HUES6 (cell line): ENCODE data around the gene GPX4.
"Not testable (repeated sequence)": the region's sequence is repeated elsewhere in the genome, so short reads cannot be mapped to it uniquely, and the experiment has no call there.

Source experiments
- H3K27ac ChIP-seq: 2 replicates; pipeline ENCODE4 v1.7.0; 2013; ENCODE audit warnings: low read depth, mild to moderate bottlenecking, low read length, inconsistent platforms
- H3K27me3 ChIP-seq: 2 replicates; pipeline ENCODE4 v1.6.1; 2013; ENCODE audit warnings: low read length; ENCODE audit not compliant: control insufficient read depth, insufficient read depth
- H3K36me3 ChIP-seq: 2 replicates; pipeline ENCODE4 v1.6.1; 2013; ENCODE audit warnings: low read length; ENCODE audit not compliant: control insufficient read depth, insufficient read depth
- H3K4me1 ChIP-seq: 2 replicates; pipeline ENCODE4 v1.6.1; 2013; ENCODE audit warnings: low read length; ENCODE audit not compliant: control insufficient read depth, insufficient read depth
- H3K4me3 ChIP-seq: 2 replicates; pipeline ENCODE4 v1.5.1; 2013; ENCODE audit warnings: low read depth, low read length
- H3K9ac ChIP-seq: one replicate; pipeline ENCODE4 v1.6.1; 2013; ENCODE audit warnings: mild to moderate bottlenecking, low read length
- H3K9me3 ChIP-seq: 2 replicates; pipeline ENCODE4 v1.6.1; 2013; ENCODE audit warnings: low read depth, low read length; ENCODE audit not compliant: control insufficient read depth, insufficient read depth

The GPX4 gene

GRCh38 chr19:1112268-1113029, 8.7 kb downstream of the GPX4 start:
- Histone ChIP-seq H3K36me3 (peaks cover 48% of the 10 kb centered on the region), H3K4me3 (no peak overlapping the region), H3K9ac (peak overlapping the region; percentile 3), H3K27ac (no peak overlapping the region), H3K9me3 (no peaks in the 10 kb centered on the region), H3K4me1 (peaks cover 23% of the 10 kb centered on the region), H3K27me3 (no peaks in the 10 kb centered on the region)

GRCh38 chr19:1113030-1113985, 9.5 kb downstream of the GPX4 start:
- Histone ChIP-seq H3K4me3 (no peak overlapping the region), H3K9me3 (no peaks in the 10 kb centered on the region), H3K9ac (no peak overlapping the region), H3K27ac (peak overlapping the region; percentile 35; the same call in 1 of the 2 replicates), H3K27me3 (no peaks in the 10 kb centered on the region), H3K36me3 (peaks cover 54% of the 10 kb centered on the region), H3K4me1 (peaks cover 24% of the 10 kb centered on the region)

GRCh38 chr19:1113986-1114483, 10.2 kb downstream of the GPX4 start:
- Histone ChIP-seq H3K4me1 (peaks cover 24% of the 10 kb centered on the region), H3K27ac (no peak overlapping the region), H3K27me3 (no peaks in the 10 kb centered on the region), H3K9me3 (no peaks in the 10 kb centered on the region), H3K36me3 (peaks cover 56% of the 10 kb centered on the region), H3K9ac (no peak overlapping the region), H3K4me3 (no peak overlapping the region)

GRCh38 chr19:1114728-1115127, 10.9 kb downstream of the GPX4 start:
- H3K27ac ChIP-seq, H3K27me3 ChIP-seq, H3K9me3 ChIP-seq, H3K4me3 ChIP-seq, H3K9ac ChIP-seq: not testable (repeated sequence)
- Histone ChIP-seq H3K4me1 (peaks cover 24% of the 10 kb centered on the region), H3K36me3 (peaks cover 59% of the 10 kb centered on the region)

GRCh38 chr19:1115646-1116420, 12.0 kb downstream of the GPX4 start:
- Histone ChIP-seq H3K36me3 (peaks cover 59% of the 10 kb centered on the region), H3K4me3 (no peak overlapping the region), H3K27ac (no peak overlapping the region), H3K27me3 (no peaks in the 10 kb centered on the region), H3K9me3 (no peaks in the 10 kb centered on the region), H3K9ac (no peak overlapping the region), H3K4me1 (peaks cover 24% of the 10 kb centered on the region)

GRCh38 chr19:1116726-1117581, 13.2 kb downstream of the GPX4 start:
- Histone ChIP-seq H3K27me3 (no peaks in the 10 kb centered on the region), H3K4me1 (peaks cover 24% of the 10 kb centered on the region), H3K9me3 (no peaks in the 10 kb centered on the region), H3K4me3 (no peak overlapping the region), H3K36me3 (peaks cover 68% of the 10 kb centered on the region), H3K9ac (no peak overlapping the region), H3K27ac (no peak overlapping the region; the same call in 1 of the 2 replicates)

- H3K9me3 ChIP-seq: no peaks in the 10 kb centered on the region
- no peak overlapping the region for H3K4me3 ChIP-seq
- no peak overlapping the region for H3K27ac ChIP-seq
- H3K9ac ChIP-seq: no peak overlapping the region
- H3K4me1 ChIP-seq: peaks cover 20% of the 10 kb centered on the region
- H3K36me3 ChIP-seq: peaks cover 72% of the 10 kb centered on the region
- no peaks in the 10 kb centered on the region for H3K27me3 ChIP-seq
Observed at GRCh38 chr19:1117654-1118053, 13.9 kb downstream of the GPX4 start.

- peaks cover 14% of the 10 kb centered on the region; the same call in 1 of the 2 replicates for H3K4me1 ChIP-seq
- H3K9me3 ChIP-seq: no peaks in the 10 kb centered on the region
- peaks cover 77% of the 10 kb centered on the region for H3K36me3 ChIP-seq
- no peaks in the 10 kb centered on the region for H3K27me3 ChIP-seq
- H3K4me3 ChIP-seq: no peak overlapping the region
- no peak overlapping the region for H3K9ac ChIP-seq
- H3K27ac ChIP-seq: no peak overlapping the region
Observed at GRCh38 chr19:1118999-1119398, 15.2 kb downstream of the GPX4 start.

GRCh38 chr19:1119475-1120217, 15.9 kb downstream of the GPX4 start:
- no peak overlapping the region for H3K27ac ChIP-seq
- H3K9ac ChIP-seq: no peak overlapping the region
- peaks cover 12% of the 10 kb centered on the region; the same call in 1 of the 2 replicates for H3K4me1 ChIP-seq

More at GRCh38 chr19:1119475-1120217, 15.9 kb downstream of the GPX4 start:
- peaks cover 76% of the 10 kb centered on the region for H3K36me3 ChIP-seq
- H3K9me3 ChIP-seq: no peaks in the 10 kb centered on the region
- no peaks in the 10 kb centered on the region for H3K27me3 ChIP-seq
- H3K4me3 ChIP-seq: no peak overlapping the region
